ENCODE measurements around the gene C1QTNF1.
"Not testable (repeated sequence)": the region's sequence is repeated elsewhere in the genome, so short reads cannot be mapped to it uniquely, and the experiment has no call there.

Gene C1QTNF1

GRCh38 chr17:79006794-79007503 lies 17.0 kb upstream of the C1QTNF1 start:
- DNase-seq: no peak

GRCh38 chr17:79007504-79008381 lies 16.2 kb upstream of the C1QTNF1 start:
- no peak for DNase-seq

GRCh38 chr17:79008666-79009387 lies 15.1 kb upstream of the C1QTNF1 start:
- no peak for DNase-seq

- peak; percentile 80 for DNase-seq
Observed at GRCh38 chr17:79009397-79010303, 14.3 kb upstream of the C1QTNF1 start, which contains the start of gene CANT1. Gene CANT1 (minus strand): TSS chr17:79009764. CDS start chr17:78997622, 12,142 bp downstream.

- DNase-seq: no peak
Observed at GRCh38 chr17:79010304-79010646, 13.7 kb upstream of the C1QTNF1 start.

- no peak for DNase-seq
Observed at GRCh38 chr17:79011451-79012147, 12.4 kb upstream of the C1QTNF1 start.

- no peak for DNase-seq
Observed at GRCh38 chr17:79012563-79013134, 11.3 kb upstream of the C1QTNF1 start.

- no peak for DNase-seq
Observed at GRCh38 chr17:79014158-79014758, 9.7 kb upstream of the C1QTNF1 start.

GRCh38 chr17:79017546-79018369 lies 6.2 kb upstream of the C1QTNF1 start:
- DNase-seq: no peak

- no peak for DNase-seq
Observed at GRCh38 chr17:79018370-79018695, 5.6 kb upstream of the C1QTNF1 start.

GRCh38 chr17:79019261-79019631 lies 4.7 kb upstream of the C1QTNF1 start:
- no peak for DNase-seq

GRCh38 chr17:79019632-79020584 lies 4.1 kb upstream of the C1QTNF1 start:
- peak; percentile 85 for DNase-seq

GRCh38 chr17:79020631-79021301 lies 3.2 kb upstream of the C1QTNF1 start:
- DNase-seq: no peak

GRCh38 chr17:79021929-79022328 lies 2.0 kb upstream of the C1QTNF1 start:
- DNase-seq: not testable (repeated sequence)

- DNase-seq: no peak
Observed at GRCh38 chr17:79022507-79022991, 1.4 kb upstream of the C1QTNF1 start.

GRCh38 chr17:79023180-79023705 lies 726 bp upstream of the C1QTNF1 start:
- no peak for DNase-seq

GRCh38 chr17:79024901-79025737 lies 1.1 kb downstream of the C1QTNF1 start:
- DNase-seq: no peak

Measured in NCI-H146 (cell line).